HL-60 (cell line): ENCODE measurements around the gene FGF14.
"Not testable (repeated sequence)": the region's sequence is repeated elsewhere in the genome, so short reads cannot be mapped to it uniquely, and the experiment has no call there.

Experiments
- POLR2AphosphoS5 ChIP-seq: IDR thresholded peaks from 2 replicates; pipeline ENCODE4 v1.6.1; 2012; ENCODE audit warnings: low read depth
- TF ChIP-seq, protein P1 (sequence below): IDR thresholded peaks from one replicate; pipeline ENCODE4 v1.5.1; 2011; ENCODE audit warnings: low read length, control low read depth, inconsistent platforms; ENCODE audit not compliant: insufficient read depth
- TF ChIP-seq, protein P2 (sequence below): IDR thresholded peaks from 2 replicates; pipeline ENCODE4 v1.6.1; 2012; ENCODE audit warnings: low read depth; ENCODE audit not compliant: insufficient replicate concordance

DNA sequence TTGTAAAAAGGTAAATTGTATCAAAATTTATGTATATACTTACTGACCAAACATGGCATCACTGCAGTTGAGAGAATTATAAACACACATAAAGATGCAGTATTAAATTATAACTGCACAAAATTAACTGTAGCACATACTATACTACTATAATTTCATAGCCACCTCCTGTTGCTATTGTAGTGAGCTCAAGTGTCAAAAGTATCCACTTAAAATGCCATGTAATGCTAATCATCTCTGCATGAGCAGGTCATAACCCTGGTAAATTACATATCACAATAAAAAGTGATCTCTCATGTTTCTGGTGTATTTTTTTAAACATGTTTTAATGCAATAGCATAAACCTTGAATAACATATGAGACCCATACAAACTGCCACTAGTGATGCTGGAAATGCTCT lies 308.6 kb downstream of the FGF14 start:
- TF ChIP-seq, protein P1, sequence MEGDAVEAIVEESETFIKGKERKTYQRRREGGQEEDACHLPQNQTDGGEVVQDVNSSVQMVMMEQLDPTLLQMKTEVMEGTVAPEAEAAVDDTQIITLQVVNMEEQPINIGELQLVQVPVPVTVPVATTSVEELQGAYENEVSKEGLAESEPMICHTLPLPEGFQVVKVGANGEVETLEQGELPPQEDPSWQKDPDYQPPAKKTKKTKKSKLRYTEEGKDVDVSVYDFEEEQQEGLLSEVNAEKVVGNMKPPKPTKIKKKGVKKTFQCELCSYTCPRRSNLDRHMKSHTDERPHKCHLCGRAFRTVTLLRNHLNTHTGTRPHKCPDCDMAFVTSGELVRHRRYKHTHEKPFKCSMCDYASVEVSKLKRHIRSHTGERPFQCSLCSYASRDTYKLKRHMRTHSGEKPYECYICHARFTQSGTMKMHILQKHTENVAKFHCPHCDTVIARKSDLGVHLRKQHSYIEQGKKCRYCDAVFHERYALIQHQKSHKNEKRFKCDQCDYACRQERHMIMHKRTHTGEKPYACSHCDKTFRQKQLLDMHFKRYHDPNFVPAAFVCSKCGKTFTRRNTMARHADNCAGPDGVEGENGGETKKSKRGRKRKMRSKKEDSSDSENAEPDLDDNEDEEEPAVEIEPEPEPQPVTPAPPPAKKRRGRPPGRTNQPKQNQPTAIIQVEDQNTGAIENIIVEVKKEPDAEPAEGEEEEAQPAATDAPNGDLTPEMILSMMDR, result not testable (repeated sequence)
- TF ChIP-seq POLR2AphosphoS5, result not testable (repeated sequence)
- TF ChIP-seq, protein P2, sequence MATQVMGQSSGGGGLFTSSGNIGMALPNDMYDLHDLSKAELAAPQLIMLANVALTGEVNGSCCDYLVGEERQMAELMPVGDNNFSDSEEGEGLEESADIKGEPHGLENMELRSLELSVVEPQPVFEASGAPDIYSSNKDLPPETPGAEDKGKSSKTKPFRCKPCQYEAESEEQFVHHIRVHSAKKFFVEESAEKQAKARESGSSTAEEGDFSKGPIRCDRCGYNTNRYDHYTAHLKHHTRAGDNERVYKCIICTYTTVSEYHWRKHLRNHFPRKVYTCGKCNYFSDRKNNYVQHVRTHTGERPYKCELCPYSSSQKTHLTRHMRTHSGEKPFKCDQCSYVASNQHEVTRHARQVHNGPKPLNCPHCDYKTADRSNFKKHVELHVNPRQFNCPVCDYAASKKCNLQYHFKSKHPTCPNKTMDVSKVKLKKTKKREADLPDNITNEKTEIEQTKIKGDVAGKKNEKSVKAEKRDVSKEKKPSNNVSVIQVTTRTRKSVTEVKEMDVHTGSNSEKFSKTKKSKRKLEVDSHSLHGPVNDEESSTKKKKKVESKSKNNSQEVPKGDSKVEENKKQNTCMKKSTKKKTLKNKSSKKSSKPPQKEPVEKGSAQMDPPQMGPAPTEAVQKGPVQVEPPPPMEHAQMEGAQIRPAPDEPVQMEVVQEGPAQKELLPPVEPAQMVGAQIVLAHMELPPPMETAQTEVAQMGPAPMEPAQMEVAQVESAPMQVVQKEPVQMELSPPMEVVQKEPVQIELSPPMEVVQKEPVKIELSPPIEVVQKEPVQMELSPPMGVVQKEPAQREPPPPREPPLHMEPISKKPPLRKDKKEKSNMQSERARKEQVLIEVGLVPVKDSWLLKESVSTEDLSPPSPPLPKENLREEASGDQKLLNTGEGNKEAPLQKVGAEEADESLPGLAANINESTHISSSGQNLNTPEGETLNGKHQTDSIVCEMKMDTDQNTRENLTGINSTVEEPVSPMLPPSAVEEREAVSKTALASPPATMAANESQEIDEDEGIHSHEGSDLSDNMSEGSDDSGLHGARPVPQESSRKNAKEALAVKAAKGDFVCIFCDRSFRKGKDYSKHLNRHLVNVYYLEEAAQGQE, result not testable (repeated sequence)
